Activated T-helper 1 cell treated with anti-CD3 and anti-CD28 coated beads, Interleukin-12 subunit alpha, Interleukin-12 subunit beta, Interleukin-2, Interleukin-4 antibody, amounts not matched to agents 30 ng/mL and 10 ng/mL and 1 ng/mL, durations not matched to agents 14 hours and 24 hours and 36 hours (primary cell): ENCODE data around the gene KRT86. TPM values are rescaled to one million over a fixed set of nuclear protein-coding genes. Genes with fewer than 3 reads are reported as not detected.
"Not testable (repeated sequence)": the region's sequence is repeated elsewhere in the genome, so short reads cannot be mapped to it uniquely, and the experiment has no call there.

Experiments
- DNase-seq: peaks from one replicate; pipeline ENCODE4 v3.0.0; 2021; ENCODE audit warnings: low spot score
- H3K27ac Mint-ChIP-seq: one replicate; pipeline ENCODE4 v1.8.0; 2021; ENCODE audit warnings: mild to moderate bottlenecking, mixed read lengths
- H3K27me3 Mint-ChIP-seq: one replicate; pipeline ENCODE4 v1.8.0; 2022; ENCODE audit warnings: mild to moderate bottlenecking, moderate library complexity, mixed read lengths; ENCODE audit not compliant: insufficient read depth
- H3K36me3 Mint-ChIP-seq: one replicate; pipeline ENCODE4 v1.8.0; 2021; ENCODE audit warnings: low read depth, mixed read lengths
- H3K4me1 Mint-ChIP-seq: one replicate; pipeline ENCODE4 v1.8.0; 2021; ENCODE audit warnings: low read depth, mixed read lengths
- H3K4me3 Mint-ChIP-seq: one replicate; pipeline ENCODE4 v1.8.0; 2021; ENCODE audit warnings: mild to moderate bottlenecking, moderate library complexity, mixed read lengths
- H3K9me3 Mint-ChIP-seq: one replicate; pipeline ENCODE4 v1.8.0; 2021; ENCODE audit warnings: mixed read lengths
- intact Hi-C: fragments of 100-400 bp; cut with micrococcal nuclease; formaldehyde crosslinking; loops from one replicate; pipeline ENCODE4 v1.15.1; 2024
- total RNA-seq: library from RNA; stranded (reverse); gene quantifications from 2 replicates; pipeline ENCODE4 v1.2.3, GENCODE V29; 2022

The KRT86 gene
- total RNA-seq, 1 donor from 2014 or later = 0.73 TPM

DNA sequence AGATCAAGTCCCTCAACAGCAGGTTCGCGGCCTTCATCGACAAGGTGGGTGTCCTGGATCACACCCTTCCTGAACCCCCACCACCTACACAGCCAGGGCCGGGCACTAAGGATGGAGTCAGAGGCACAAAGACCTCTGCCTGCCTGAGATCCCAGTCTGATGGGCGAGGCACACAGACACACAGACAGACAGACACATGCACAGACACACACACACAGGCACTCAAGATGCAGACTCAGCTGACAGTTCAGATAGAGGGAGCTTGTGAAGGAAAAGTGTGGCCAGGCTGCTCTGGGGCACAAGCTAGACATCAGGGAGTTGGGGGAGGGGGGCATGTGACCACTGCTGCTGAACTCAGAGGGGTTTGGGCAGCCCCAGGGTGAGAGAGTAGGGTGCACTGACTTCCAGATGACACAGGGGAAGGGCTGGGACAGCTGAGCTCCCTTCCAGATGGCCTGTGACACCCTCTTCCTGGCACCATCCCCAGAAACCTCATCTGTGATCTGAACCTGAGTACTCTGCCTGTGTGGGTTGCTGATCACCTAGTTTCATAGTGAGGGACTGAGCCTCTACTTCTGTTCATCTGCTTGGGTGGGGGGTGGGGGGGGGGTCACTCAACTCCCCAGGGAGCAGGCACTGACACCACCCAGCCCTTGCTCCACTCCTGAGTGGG is 27.9 kb downstream of the KRT86 start:
- H3K4me3 Mint-ChIP-seq, intact Hi-C loops, H3K27ac Mint-ChIP-seq, H3K9me3 Mint-ChIP-seq, H3K36me3 Mint-ChIP-seq, DNase-seq: not testable (repeated sequence)
- Mint-ChIP-seq H3K4me1 (peaks cover 12% of the 10 kb centered on the region), H3K27me3 (peaks cover 40% of the 10 kb centered on the region)

GRCh38 chr12:52304941-52305411 is 30.5 kb downstream of the KRT86 start:
- intact Hi-C loops, DNase-seq, H3K27ac Mint-ChIP-seq, H3K9me3 Mint-ChIP-seq, H3K36me3 Mint-ChIP-seq: not testable (repeated sequence)
- peaks cover 46% of the 10 kb centered on the region for H3K27me3 Mint-ChIP-seq
- peak overlapping the region; percentile 38 for H3K4me3 Mint-ChIP-seq
- peaks cover 17% of the 10 kb centered on the region for H3K4me1 Mint-ChIP-seq

DNA sequence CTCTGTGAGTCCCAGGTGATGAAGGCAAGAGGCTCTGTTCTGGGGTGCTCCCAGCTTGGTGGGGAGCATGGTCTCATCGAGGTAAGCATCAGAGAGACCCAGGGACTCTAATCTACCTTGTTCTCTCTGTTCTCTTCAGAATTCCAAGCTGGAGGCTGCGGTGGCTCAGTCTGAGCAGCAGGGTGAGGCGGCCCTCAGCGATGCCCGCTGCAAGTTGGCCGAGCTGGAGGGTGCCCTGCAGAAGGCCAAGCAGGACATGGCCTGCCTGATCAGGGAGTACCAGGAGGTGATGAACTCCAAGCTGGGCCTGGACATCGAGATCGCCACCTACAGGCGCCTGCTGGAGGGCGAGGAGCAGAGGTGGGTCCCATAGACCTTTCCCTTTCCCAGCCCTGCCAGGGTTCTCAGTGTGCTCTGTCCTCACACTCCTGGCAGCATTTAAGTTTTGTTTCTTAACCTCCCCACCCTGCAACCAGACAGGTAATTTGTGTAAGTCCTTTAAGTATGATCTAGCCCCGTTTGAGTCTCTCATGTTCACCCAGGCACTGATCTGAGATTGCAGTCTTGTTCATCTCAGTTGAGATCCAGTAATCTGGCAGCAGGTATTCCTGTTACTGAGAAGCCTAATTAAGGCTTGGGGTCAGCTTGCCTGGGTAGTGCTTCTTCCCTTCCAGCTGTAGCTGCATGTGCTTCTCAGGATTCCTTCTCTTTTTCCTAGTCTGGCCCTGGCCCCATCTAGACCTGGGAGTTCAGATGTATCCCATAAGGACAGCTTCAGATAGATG is 31.7 kb downstream of the KRT86 start:
- peaks cover 17% of the 10 kb centered on the region for H3K4me1 Mint-ChIP-seq
- intact Hi-C loops = no loop called here
- peaks cover 52% of the 10 kb centered on the region for H3K27me3 Mint-ChIP-seq
- H3K9me3 Mint-ChIP-seq = no peaks in the 10 kb centered on the region
- peaks cover 6% of the 10 kb centered on the region for H3K36me3 Mint-ChIP-seq
- DNase-seq = no peak
- no peak overlapping the region for H3K27ac Mint-ChIP-seq
- no peak overlapping the region for H3K4me3 Mint-ChIP-seq

- Mint-ChIP-seq H3K9me3 (no peaks in the 10 kb centered on the region), H3K36me3 (peaks cover 6% of the 10 kb centered on the region), H3K27me3 (peaks cover 58% of the 10 kb centered on the region), H3K27ac (no peak overlapping the region), H3K4me3 (no peak overlapping the region), H3K4me1 (peaks cover 17% of the 10 kb centered on the region)
- DNase-seq = no peak
- intact Hi-C loops = no loop called here
Observed at GRCh38 chr12:52306731-52307130, 32.3 kb downstream of the KRT86 start.

GRCh38 chr12:52307836-52308805 is 33.7 kb downstream of the KRT86 start:
- intact Hi-C loops = no loop called here
- Mint-ChIP-seq H3K27me3 (peaks cover 66% of the 10 kb centered on the region), H3K4me1 (peaks cover 17% of the 10 kb centered on the region), H3K9me3 (no peaks in the 10 kb centered on the region), H3K27ac (no peak overlapping the region), H3K4me3 (peak overlapping the region; percentile 44), H3K36me3 (peaks cover 6% of the 10 kb centered on the region)
- DNase-seq = peak; percentile 7

- Mint-ChIP-seq H3K36me3 (peaks cover 6% of the 10 kb centered on the region), H3K4me1 (peaks cover 17% of the 10 kb centered on the region), H3K9me3 (no peaks in the 10 kb centered on the region), H3K27me3 (peaks cover 66% of the 10 kb centered on the region), H3K27ac (no peak overlapping the region), H3K4me3 (peak overlapping the region; percentile 3)
- DNase-seq = no peak
- intact Hi-C loops = no loop called here
Observed at GRCh38 chr12:52308806-52309425, 34.5 kb downstream of the KRT86 start.

GRCh38 chr12:52310622-52311284 is 36.3 kb downstream of the KRT86 start:
- intact Hi-C loops = no loop called here
- peaks cover 58% of the 10 kb centered on the region for H3K27me3 Mint-ChIP-seq
- H3K4me1 Mint-ChIP-seq = peaks cover 5% of the 10 kb centered on the region
- DNase-seq = no peak
- H3K4me3 Mint-ChIP-seq = no peak overlapping the region
- no peaks in the 10 kb centered on the region for H3K9me3 Mint-ChIP-seq
- peaks cover 6% of the 10 kb centered on the region for H3K36me3 Mint-ChIP-seq
- H3K27ac Mint-ChIP-seq = no peak overlapping the region

DNA sequence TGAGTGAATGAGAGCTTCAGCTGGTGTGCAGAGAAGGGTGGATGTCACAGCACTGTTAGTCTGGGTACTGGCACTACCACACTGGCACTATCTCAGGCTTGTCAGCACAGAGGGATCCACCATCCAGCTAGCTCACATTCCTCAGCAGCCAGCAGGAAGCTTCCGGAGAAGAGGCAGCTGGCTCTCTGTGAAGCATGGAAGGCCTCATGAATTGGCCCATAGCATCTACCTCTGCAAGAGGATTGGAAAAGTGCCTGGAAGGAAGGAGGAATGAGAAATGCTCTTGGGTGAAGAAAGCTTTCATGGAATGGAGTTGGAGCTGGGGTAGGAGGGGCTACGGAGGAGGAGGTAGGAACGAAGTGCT is 36.8 kb downstream of the KRT86 start:
- H3K27me3 Mint-ChIP-seq = peaks cover 56% of the 10 kb centered on the region
- H3K9me3 Mint-ChIP-seq = no peaks in the 10 kb centered on the region
- no peak overlapping the region for H3K27ac Mint-ChIP-seq
- DNase-seq = no peak
- peaks cover 4% of the 10 kb centered on the region for H3K36me3 Mint-ChIP-seq
- intact Hi-C loops = no loop called here
- H3K4me3 Mint-ChIP-seq = no peak overlapping the region
- H3K4me1 Mint-ChIP-seq = peaks cover 5% of the 10 kb centered on the region

GRCh38 chr12:52312086-52312485 is 37.6 kb downstream of the KRT86 start:
- intact Hi-C loops = no loop called here
- H3K27me3 Mint-ChIP-seq = peaks cover 51% of the 10 kb centered on the region
- no peaks in the 10 kb centered on the region for H3K36me3 Mint-ChIP-seq
- DNase-seq = no peak
- H3K27ac Mint-ChIP-seq = no peak overlapping the region
- H3K4me3 Mint-ChIP-seq = no peak overlapping the region
- no peaks in the 10 kb centered on the region for H3K9me3 Mint-ChIP-seq
- peaks cover 5% of the 10 kb centered on the region for H3K4me1 Mint-ChIP-seq

DNA sequence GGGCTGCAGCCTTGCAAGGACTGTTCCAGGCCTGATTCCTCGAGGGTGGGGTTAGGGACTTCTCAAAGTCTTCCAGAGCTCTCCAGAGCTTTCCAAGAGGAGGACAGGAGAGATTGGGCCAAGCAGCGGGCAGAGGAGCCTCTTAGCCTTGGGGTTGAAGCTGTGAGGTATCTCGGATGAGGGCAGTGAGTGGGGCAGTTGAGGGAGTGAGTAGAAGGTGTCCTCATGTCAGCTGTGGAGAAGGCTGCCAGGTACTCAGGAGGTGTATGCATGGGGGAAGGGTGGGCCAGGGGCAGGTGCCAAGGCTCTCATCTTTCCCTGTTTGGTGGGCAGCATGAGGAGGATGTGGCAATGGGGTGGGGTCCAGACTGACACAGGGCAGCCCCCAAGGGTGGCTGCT is 39.0 kb downstream of the KRT86 start:
- peaks cover 5% of the 10 kb centered on the region for H3K4me1 Mint-ChIP-seq
- peaks cover 40% of the 10 kb centered on the region for H3K27me3 Mint-ChIP-seq
- no peaks in the 10 kb centered on the region for H3K36me3 Mint-ChIP-seq
- H3K27ac Mint-ChIP-seq = no peak overlapping the region
- H3K9me3 Mint-ChIP-seq = no peaks in the 10 kb centered on the region
- intact Hi-C loops = no loop called here
- no peak for DNase-seq
- H3K4me3 Mint-ChIP-seq = no peak overlapping the region

- Mint-ChIP-seq H3K27ac (no peak overlapping the region), H3K9me3 (no peaks in the 10 kb centered on the region), H3K4me1 (peaks cover under 1% of the 10 kb centered on the region), H3K36me3 (no peaks in the 10 kb centered on the region), H3K4me3 (no peak overlapping the region), H3K27me3 (peaks cover 35% of the 10 kb centered on the region)
- no peak for DNase-seq
- intact Hi-C loops = no loop called here
Observed at GRCh38 chr12:52313926-52314325, 39.5 kb downstream of the KRT86 start.

DNA sequence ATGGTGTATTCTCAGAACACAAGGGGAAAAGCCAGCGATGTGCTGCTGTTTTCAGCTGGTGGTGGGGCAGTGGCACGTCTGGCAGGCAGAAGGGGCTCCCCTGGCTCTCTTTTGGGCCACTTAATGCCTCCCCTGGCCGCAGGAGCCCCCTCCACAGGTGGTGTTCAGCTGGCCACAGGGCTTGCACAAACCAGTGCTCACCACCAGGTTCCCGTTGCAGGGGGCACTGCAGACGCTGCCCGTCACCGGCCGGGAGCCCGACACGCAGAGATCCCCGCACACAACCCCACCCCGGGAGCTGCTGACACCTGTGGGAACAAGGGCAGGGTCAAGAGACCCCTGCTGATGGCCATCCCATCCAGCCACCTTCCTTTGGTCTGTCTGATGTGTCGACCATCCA is 40.1 kb downstream of the KRT86 start:
- intact Hi-C loops = no loop called here
- Mint-ChIP-seq H3K9me3 (no peaks in the 10 kb centered on the region), H3K27me3 (peaks cover 30% of the 10 kb centered on the region), H3K4me1 (no peaks in the 10 kb centered on the region), H3K4me3 (no peak overlapping the region), H3K27ac (no peak overlapping the region), H3K36me3 (no peaks in the 10 kb centered on the region)
- no peak for DNase-seq
